GM20000 (cell line): ENCODE measurements around the gene UMOD.

Experiments
- DNase-seq: peaks from one replicate; pipeline ENCODE4 v3.0.0; 2012; ENCODE audit warnings: low spot score
- CTCF ChIP-seq: IDR thresholded peaks from 2 replicates; pipeline ENCODE4 v1.5.1; 2012; ENCODE audit warnings: mild to moderate bottlenecking, control low read depth; ENCODE audit errors: extremely low read depth, missing control alignments

Gene UMOD

GRCh38 chr16:20308801-20309590 lies 43.5 kb downstream of the UMOD start:
- no peak for TF ChIP-seq CTCF
- no peak for DNase-seq

- DNase-seq: no peak
- TF ChIP-seq CTCF: no peak
These were observed 44.2 kb downstream of the UMOD start for GRCh38 chr16:20308266-20308665.

- TF ChIP-seq CTCF: no peak
- no peak for DNase-seq
These were observed 44.7 kb downstream of the UMOD start for GRCh38 chr16:20307791-20308190.

- no peak for DNase-seq
- TF ChIP-seq CTCF: no peak
These were observed 45.3 kb downstream of the UMOD start for GRCh38 chr16:20307240-20307671.

GRCh38 chr16:20306401-20306800 lies 46.1 kb downstream of the UMOD start:
- no peak for DNase-seq
- no peak for TF ChIP-seq CTCF

- TF ChIP-seq CTCF: no peak
- DNase-seq: no peak
These were observed 49.5 kb downstream of the UMOD start for GRCh38 chr16:20303012-20303411.

- no peak for TF ChIP-seq CTCF
These were observed 50.1 kb downstream of the UMOD start for GRCh38 chr16:20302389-20302788.

More at GRCh38 chr16:20302389-20302788, 50.1 kb downstream of the UMOD start:
- DNase-seq: no peak
